GM19438 (cell line): ENCODE results near the gene ZNF888.
A peak's percentile ranks its signal among the peaks of the same experiment; 100 is the strongest.
"Not testable (repeated sequence)": the region's sequence is repeated elsewhere in the genome, so short reads cannot be mapped to it uniquely, and the experiment has no call there.

ENCODE experiments used
- ATAC-seq: cut with Tn5 transposase; IDR thresholded peaks from one replicate; pipeline ENCODE4 v1.9.1; 2021; ENCODE audit warnings: low read depth; ENCODE audit not compliant: unreplicated experiment

Gene ZNF888

GRCh38 chr19:52889931-52890330 lies 33.3 kb downstream of the ZNF888 start:
- ATAC-seq, result no peak

- ATAC-seq, result no peak
Measured at GRCh38 chr19:52889076-52889475, 34.2 kb downstream of the ZNF888 start.

GRCh38 chr19:52880895-52881389 lies 42.3 kb downstream of the ZNF888 start:
- no peak for ATAC-seq

GRCh38 chr19:52872996-52873395 lies 50.2 kb downstream of the ZNF888 start:
- not testable (repeated sequence) for ATAC-seq

GRCh38 chr19:52871466-52871865 lies 51.8 kb downstream of the ZNF888 start:
- no peak for ATAC-seq

GRCh38 chr19:52868031-52868430 lies 55.2 kb downstream of the ZNF888 start:
- not testable (repeated sequence) for ATAC-seq

- peak; percentile 98 for ATAC-seq
Measured at GRCh38 chr19:52857378-52858191, 65.6 kb downstream of the ZNF888 start, which contains the start of gene ZNF468. Gene ZNF468, minus strand, starts transcription at chr19:52857619. Its CDS starts 3,347 bp downstream, at chr19:52854272.

- not testable (repeated sequence) for ATAC-seq
Measured at GRCh38 chr19:52856540-52857377, 66.5 kb downstream of the ZNF888 start.
